Stimulated activated memory B cell treated with anti-CD40 and anti-IgM and Interleukin-4, amounts not matched to agents 10 μg/mL and 1 μg/mL and 100 μg/mL, for 72 hours (primary cell): ENCODE measurements around the gene RFXANK.
"Not testable (repeated sequence)": the region's sequence is repeated elsewhere in the genome, so short reads cannot be mapped to it uniquely, and the experiment has no call there.

Source experiments
- ATAC-seq: fragments of 150-1000 bp; cut with Tn5 transposase; 2 replicates; pipeline ENCODE4 v1.10.0; 2021
- H3K27ac Mint-ChIP-seq: one replicate; pipeline ENCODE4 v1.8.0; 2022; ENCODE audit warnings: mild to moderate bottlenecking, mixed read lengths
- H3K27me3 Mint-ChIP-seq: one replicate; pipeline ENCODE4 v1.8.0; 2022; ENCODE audit warnings: mixed read lengths
- H3K36me3 Mint-ChIP-seq: one replicate; pipeline ENCODE4 v1.8.0; 2022; ENCODE audit warnings: mixed read lengths
- H3K4me1 Mint-ChIP-seq: one replicate; pipeline ENCODE4 v1.8.0; 2022; ENCODE audit warnings: mixed read lengths
- H3K4me3 Mint-ChIP-seq: one replicate; pipeline ENCODE4 v1.8.0; 2022; ENCODE audit warnings: mild to moderate bottlenecking, moderate library complexity, mixed read lengths
- H3K9me3 Mint-ChIP-seq: one replicate; pipeline ENCODE4 v1.8.0; 2022; ENCODE audit warnings: mixed read lengths

Gene RFXANK

GRCh38 chr19:19160461-19161035, 31.5 kb upstream of the RFXANK start:
- Mint-ChIP-seq H3K9me3 (peaks cover 4% of the 10 kb centered on the region), H3K4me3 (no peak overlapping the region), H3K4me1 (peaks cover 24% of the 10 kb centered on the region), H3K27me3 (no peaks in the 10 kb centered on the region), H3K36me3 (peaks cover 14% of the 10 kb centered on the region), H3K27ac (peak overlapping the region; percentile 30)
- ATAC-seq, result peak; percentile 85

DNA sequence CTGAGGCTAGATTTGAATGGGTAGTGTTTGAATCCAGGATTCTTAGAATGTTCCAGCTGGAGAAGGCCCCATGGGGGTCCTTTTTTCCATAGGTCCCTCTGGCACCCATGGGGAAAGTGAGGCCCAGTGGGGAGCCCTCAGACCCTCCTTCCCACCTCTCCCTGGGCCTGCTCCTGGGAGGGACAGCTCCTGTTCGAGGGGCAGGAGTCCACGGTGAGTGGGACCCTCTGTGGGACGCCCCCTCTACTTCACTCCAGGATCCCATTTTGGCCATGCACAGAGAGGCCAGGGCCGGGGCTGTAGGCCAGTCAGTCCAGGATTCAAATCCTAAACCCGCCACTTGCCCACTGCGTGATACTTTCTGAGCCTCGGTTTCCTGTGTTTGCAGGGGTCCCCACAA, 29.6 kb upstream of the RFXANK start:
- Mint-ChIP-seq H3K4me1 (peaks cover 18% of the 10 kb centered on the region), H3K4me3 (no peak overlapping the region), H3K27ac (peak overlapping the region; percentile 30), H3K9me3 (no peaks in the 10 kb centered on the region), H3K27me3 (no peaks in the 10 kb centered on the region), H3K36me3 (peaks cover 7% of the 10 kb centered on the region)
- ATAC-seq, result no peak

DNA sequence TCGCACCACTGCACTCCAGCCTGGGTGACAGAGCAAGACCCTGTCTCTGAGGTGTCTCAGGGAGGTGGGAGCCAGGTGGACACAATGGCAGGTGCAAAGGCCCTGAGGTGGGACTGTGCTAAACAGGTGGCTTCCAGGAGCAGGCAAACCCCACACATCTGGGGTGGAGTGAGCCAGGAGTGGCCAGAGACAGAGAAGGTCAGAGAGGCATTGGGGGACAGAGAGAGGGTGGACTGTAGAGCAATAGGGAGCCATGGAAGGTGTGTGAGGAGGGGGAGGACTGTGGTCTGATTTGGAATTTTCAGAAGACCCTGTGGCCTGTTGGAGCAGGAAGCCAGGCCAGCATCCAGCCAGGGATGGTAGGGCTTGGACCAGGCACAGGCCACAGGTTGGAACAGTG, 26.7 kb upstream of the RFXANK start:
- Mint-ChIP-seq H3K9me3 (no peaks in the 10 kb centered on the region), H3K4me3 (no peak overlapping the region), H3K36me3 (peaks cover 7% of the 10 kb centered on the region), H3K27ac (peak overlapping the region; percentile 29), H3K4me1 (peaks cover 26% of the 10 kb centered on the region), H3K27me3 (peaks cover 17% of the 10 kb centered on the region)
- ATAC-seq, result no peak

GRCh38 chr19:19167612-19168011, 24.4 kb upstream of the RFXANK start:
- Mint-ChIP-seq H3K36me3 (peaks cover 18% of the 10 kb centered on the region), H3K4me1 (peaks cover 31% of the 10 kb centered on the region), H3K27ac (no peak overlapping the region), H3K9me3 (no peaks in the 10 kb centered on the region), H3K4me3 (no peak overlapping the region), H3K27me3 (peaks cover 34% of the 10 kb centered on the region)
- ATAC-seq, result no peak

DNA sequence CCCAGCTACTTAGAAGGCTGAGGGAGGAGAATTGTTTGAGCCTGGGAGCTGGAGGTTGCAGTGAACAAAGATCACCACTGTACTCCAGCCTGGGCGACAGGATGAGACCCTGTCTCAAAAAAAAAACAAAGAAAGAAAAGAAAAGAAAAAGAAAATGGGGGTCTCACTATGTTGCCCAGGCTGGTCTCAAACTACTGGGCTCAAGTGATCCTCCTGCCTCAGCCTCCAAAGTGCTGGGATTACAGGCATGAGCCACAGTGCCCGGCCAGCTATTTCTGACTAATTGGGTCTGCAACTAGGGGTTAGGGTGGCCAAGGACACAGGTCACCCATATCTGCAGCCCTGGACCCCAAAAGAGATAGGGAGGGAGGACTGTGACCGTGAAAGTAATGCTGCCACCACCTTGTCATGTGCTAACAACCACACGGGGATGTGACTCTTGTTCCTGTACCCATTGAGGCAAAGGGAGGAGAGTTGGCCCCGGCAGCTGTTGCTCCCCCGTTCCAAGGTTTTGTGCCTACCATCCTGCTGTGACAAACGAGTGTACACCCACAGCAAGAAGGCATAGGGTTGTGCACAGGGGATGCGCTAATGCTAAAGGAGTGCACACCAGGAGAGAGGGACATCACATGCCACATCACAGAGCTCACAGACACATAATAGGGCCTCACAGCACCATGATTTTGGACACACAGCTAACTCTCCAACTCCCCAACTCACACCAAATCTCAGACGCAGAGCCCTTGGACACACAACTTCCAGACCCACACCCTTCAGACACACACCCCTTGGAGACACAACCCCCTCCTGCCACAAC, 22.6 kb upstream of the RFXANK start:
- H3K4me3 Mint-ChIP-seq, result peak overlapping the region; percentile 71
- peak overlapping the region; percentile 33 for H3K27ac Mint-ChIP-seq
- peaks cover 31% of the 10 kb centered on the region for H3K4me1 Mint-ChIP-seq
- peaks cover 24% of the 10 kb centered on the region for H3K36me3 Mint-ChIP-seq
- no peaks in the 10 kb centered on the region for H3K9me3 Mint-ChIP-seq
- ATAC-seq, result no peak
- H3K27me3 Mint-ChIP-seq, result peaks cover 34% of the 10 kb centered on the region

- H3K27ac Mint-ChIP-seq, result peak within 1 kb of the TSS; percentile 33
- H3K27me3 Mint-ChIP-seq, result peaks cover 34% of the 10 kb centered on the region
Observed at GRCh38 chr19:19170053-19170872, 21.8 kb upstream of the RFXANK start, which contains the start of gene MEF2B. Gene MEF2B, minus strand, starts transcription at chr19:19170263. Its CDS starts 19,528 bp downstream, at chr19:19150735.

DNA sequence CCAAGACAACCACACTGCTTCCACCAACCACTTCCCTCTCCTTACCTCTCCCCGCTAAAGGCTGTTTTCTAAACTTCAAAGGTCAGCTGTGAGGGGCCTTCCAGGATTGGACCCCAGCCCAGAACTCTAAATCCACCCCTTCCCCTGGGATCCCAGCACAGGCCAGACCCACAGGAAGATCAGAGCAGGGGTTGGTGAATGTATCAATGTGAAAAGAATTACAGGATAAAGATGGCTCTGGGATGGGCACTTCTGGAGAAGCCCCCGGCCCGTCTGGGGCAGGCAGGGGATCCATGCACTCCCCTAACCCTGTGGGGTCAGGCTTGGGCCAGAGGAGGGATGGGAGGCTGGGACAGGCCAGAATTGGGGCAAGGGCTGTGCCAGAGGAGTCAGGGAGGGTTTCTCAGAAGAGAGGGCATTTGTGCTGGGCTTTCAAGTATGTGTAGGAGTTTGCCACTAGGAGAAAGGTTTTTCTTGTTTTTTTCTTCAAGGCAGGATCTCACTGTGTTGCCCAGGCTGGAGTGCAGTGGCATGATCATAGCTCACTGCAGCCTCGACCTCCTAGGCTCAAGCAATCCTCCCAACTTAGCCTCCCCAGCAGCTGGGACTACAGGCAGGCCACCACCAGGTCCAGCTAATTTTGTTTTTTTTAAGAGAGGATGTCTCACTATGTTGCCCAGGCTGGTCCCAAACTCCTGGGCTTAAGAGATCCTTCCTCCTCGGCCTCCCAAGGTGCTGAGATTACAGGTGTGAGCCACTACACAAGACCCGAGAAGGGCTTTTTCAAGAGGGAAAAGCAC, 21.0 kb upstream of the RFXANK start:
- Mint-ChIP-seq H3K4me1 (peaks cover 37% of the 10 kb centered on the region), H3K27ac (no peak overlapping the region)

More at GRCh38 chr19:19170053-19170872, 21.8 kb upstream of the RFXANK start, which contains the start of gene MEF2B:
- no peaks in the 10 kb centered on the region for H3K9me3 Mint-ChIP-seq
- peak; percentile 94 for ATAC-seq
- peak within 1 kb of the TSS; percentile 71 for H3K4me3 Mint-ChIP-seq
- peaks cover 18% of the 10 kb centered on the region for H3K36me3 Mint-ChIP-seq
- H3K4me1 Mint-ChIP-seq, result peaks cover 37% of the 10 kb centered on the region

DNA sequence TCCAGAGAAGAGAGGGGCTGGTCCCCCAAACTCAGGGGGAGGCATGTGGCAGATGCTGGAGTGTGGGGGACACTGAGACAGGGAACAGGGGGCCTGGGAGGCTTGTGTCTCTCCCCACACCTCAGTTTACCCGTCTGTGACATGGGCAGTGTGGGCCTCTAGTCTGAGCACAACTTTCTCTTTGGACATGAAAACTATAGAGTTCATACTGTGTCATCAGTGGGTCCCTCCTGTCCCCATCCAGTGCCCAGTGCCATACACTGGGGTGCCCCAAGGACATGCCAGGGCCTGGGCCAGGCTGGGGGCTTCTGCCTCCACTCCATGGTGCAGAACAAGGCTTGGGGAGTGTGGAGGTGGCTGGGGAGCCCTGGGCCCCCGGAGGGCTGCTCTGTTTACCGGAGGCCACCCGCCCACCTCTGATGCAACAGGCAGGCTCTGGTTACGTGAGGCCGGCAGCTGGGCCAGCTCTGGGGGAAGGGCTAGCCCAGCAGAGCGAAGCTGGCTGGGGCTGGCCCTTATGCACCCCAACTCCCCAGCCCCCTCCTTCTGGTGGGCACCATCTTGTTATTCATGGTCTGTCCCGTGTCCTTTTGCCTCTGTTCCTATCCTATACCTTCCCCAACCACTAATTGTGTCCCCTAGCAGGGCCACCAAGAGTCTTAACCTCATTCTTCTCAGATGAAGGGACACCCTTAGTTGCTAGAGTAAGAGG, 20.1 kb upstream of the RFXANK start:
- Mint-ChIP-seq H3K27ac (no peak overlapping the region), H3K36me3 (peaks cover 29% of the 10 kb centered on the region), H3K27me3 (peaks cover 34% of the 10 kb centered on the region), H3K4me1 (peaks cover 37% of the 10 kb centered on the region), H3K4me3 (no peak overlapping the region), H3K9me3 (no peaks in the 10 kb centered on the region)
- no peak for ATAC-seq

More for the DNA sequence above, 21.0 kb upstream of the RFXANK start:
- Mint-ChIP-seq H3K36me3 (peaks cover 20% of the 10 kb centered on the region), H3K4me3 (peak overlapping the region; percentile 37), H3K27me3 (peaks cover 34% of the 10 kb centered on the region), H3K9me3 (no peaks in the 10 kb centered on the region)
- ATAC-seq, result no peak

DNA sequence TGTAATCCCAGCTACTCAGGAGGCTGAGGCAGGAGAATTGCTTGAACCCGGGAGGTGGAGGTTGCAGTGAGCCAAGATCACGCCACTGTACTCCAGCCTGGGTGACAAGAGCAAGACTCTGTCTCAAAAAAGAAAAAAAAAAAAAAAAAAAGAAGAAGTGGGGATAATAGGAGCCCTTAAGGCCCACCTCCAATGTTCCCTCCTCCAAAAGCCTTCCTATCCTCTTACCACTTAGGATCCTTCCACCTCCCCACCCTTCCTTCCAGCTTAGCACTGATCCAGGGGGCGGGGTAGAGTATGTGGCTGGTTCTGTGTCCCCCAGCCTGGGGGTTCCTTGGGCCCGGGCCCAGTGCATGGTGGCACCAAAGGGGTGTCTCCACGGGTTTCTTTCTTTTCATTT, 18.8 kb upstream of the RFXANK start:
- peaks cover 39% of the 10 kb centered on the region for H3K36me3 Mint-ChIP-seq
- ATAC-seq, H3K9me3 Mint-ChIP-seq, H3K4me3 Mint-ChIP-seq, H3K27ac Mint-ChIP-seq: not testable (repeated sequence)
- H3K27me3 Mint-ChIP-seq, result peaks cover 34% of the 10 kb centered on the region
- peaks cover 37% of the 10 kb centered on the region for H3K4me1 Mint-ChIP-seq

- peaks cover 57% of the 10 kb centered on the region for H3K36me3 Mint-ChIP-seq
Observed at GRCh38 chr19:19176950-19177349, 15.1 kb upstream of the RFXANK start.

GRCh38 chr19:19179548-19180441, 12.3 kb upstream of the RFXANK start:
- H3K27ac Mint-ChIP-seq, result no peak overlapping the region
- no peak for ATAC-seq
- H3K27me3 Mint-ChIP-seq, result no peaks in the 10 kb centered on the region
- H3K9me3 Mint-ChIP-seq, result no peaks in the 10 kb centered on the region
- peaks cover 15% of the 10 kb centered on the region for H3K4me1 Mint-ChIP-seq
- peaks cover 56% of the 10 kb centered on the region for H3K36me3 Mint-ChIP-seq
- no peak overlapping the region for H3K4me3 Mint-ChIP-seq

More at GRCh38 chr19:19176950-19177349, 15.1 kb upstream of the RFXANK start:
- no peak overlapping the region for H3K4me3 Mint-ChIP-seq
- H3K4me1 Mint-ChIP-seq, result peaks cover 6% of the 10 kb centered on the region
- H3K27me3 Mint-ChIP-seq, result peaks cover 1% of the 10 kb centered on the region
- ATAC-seq, result no peak
- H3K9me3 Mint-ChIP-seq, result no peaks in the 10 kb centered on the region
- no peak overlapping the region for H3K27ac Mint-ChIP-seq

- Mint-ChIP-seq H3K27me3 (no peaks in the 10 kb centered on the region), H3K4me1 (peaks cover 23% of the 10 kb centered on the region), H3K27ac (no peak overlapping the region), H3K4me3 (no peak overlapping the region), H3K36me3 (peaks cover 55% of the 10 kb centered on the region), H3K9me3 (peaks cover 3% of the 10 kb centered on the region)
- ATAC-seq, result no peak
Observed at GRCh38 chr19:19181488-19181998, 10.5 kb upstream of the RFXANK start.
